ENCODE results near the gene NIP7. TPM values are rescaled to one million over a fixed set of nuclear protein-coding genes. Genes with fewer than 3 reads are reported as not detected.

NIP7 gene
- total and polyA plus RNA-seq, 9 of the 15 experiments (the other 6 are each of a cell fraction or from before 2014, with no cell fraction given), result 28.9 to 85.5 (median 72.5) TPM

- no peak for TF ChIP-seq CREB3 (tag; conservative IDR thresholded peaks at IDR 0.05; ENCODE audit: low read depth)
- TF ChIP-seq KLF16 (IDR thresholded peaks at IDR 0.05), result no peak
- TF ChIP-seq BCL6 (CRISPR knock-in tag; IDR thresholded peaks at IDR 0.05), result no peak
- TF ChIP-seq IRF2 (CRISPR knock-in tag; IDR thresholded peaks at IDR 0.05), result peak; percentile 61; the same call in 1 of the 2 replicates
- no peak for TF ChIP-seq BACH1 (tag; IDR thresholded peaks at IDR 0.05)
- TF ChIP-seq ETS1 (conservative IDR thresholded peaks at IDR 0.05; ENCODE audit: control insufficient read depth, low read depth, low read length), result peak; percentile 84
- no peak for TF ChIP-seq ATF2 (CRISPR knock-in tag; IDR thresholded peaks at IDR 0.05)
- TF ChIP-seq KLF13 (tag; IDR thresholded peaks at IDR 0.05; ENCODE audit: borderline replicate concordance, low read depth), result peak; percentile 85; the same call in 1 of the 2 replicates
- TF ChIP-seq RHOXF2B (CRISPR knock-in tag; conservative IDR thresholded peaks at IDR 0.05), result no peak
- TF ChIP-seq, protein P1, sequence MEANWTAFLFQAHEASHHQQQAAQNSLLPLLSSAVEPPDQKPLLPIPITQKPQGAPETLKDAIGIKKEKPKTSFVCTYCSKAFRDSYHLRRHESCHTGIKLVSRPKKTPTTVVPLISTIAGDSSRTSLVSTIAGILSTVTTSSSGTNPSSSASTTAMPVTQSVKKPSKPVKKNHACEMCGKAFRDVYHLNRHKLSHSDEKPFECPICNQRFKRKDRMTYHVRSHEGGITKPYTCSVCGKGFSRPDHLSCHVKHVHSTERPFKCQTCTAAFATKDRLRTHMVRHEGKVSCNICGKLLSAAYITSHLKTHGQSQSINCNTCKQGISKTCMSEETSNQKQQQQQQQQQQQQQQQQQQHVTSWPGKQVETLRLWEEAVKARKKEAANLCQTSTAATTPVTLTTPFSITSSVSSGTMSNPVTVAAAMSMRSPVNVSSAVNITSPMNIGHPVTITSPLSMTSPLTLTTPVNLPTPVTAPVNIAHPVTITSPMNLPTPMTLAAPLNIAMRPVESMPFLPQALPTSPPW (CRISPR knock-in tag; IDR thresholded peaks at IDR 0.05), result peak; percentile 41; the same call in 1 of the 2 replicates
- 0 out of 2 replicates have a peak, but pooled peaks have one; percentile 38 for TF ChIP-seq RBM34 (IDR thresholded peaks at IDR 0.05; ENCODE audit: borderline replicate concordance, insufficient read depth, low read length)
- TF ChIP-seq, protein P2, sequence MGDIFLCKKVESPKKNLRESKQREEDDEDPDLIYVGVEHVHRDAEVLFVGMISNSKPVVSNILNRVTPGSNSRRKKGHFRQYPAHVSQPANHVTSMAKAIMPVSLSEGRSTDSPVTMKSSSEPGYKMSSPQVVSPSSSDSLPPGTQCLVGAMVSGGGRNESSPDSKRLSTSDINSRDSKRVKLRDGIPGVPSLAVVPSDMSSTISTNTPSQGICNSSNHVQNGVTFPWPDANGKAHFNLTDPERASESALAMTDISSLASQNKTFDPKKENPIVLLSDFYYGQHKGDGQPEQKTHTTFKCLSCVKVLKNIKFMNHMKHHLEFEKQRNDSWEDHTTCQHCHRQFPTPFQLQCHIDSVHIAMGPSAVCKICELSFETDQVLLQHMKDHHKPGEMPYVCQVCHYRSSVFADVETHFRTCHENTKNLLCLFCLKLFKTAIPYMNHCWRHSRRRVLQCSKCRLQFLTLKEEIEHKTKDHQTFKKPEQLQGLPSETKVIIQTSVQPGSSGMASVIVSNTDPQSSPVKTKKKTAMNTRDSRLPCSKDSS (IDR thresholded peaks at IDR 0.05; ENCODE audit: low read depth, partially characterized antibody), result no peak
- TF ChIP-seq ZNF140 (CRISPR knock-in tag; IDR thresholded peaks at IDR 0.05), result no peak
- TF ChIP-seq PBX2 (CRISPR knock-in tag; IDR thresholded peaks at IDR 0.05; ENCODE audit: low read depth), result no peak
- TF ChIP-seq PBX2 (tag; conservative IDR thresholded peaks at IDR 0.05; ENCODE audit: low read depth), result no peak
Measured at GRCh38 chr16:69330286-69331109, 9.1 kb upstream of the NIP7 start, which contains the start of gene PDF (continued).

Data from K562 (cell line).